Stimulated activated CD4-positive, alpha-beta T cell treated with anti-CD3 and anti-CD28 coated beads, Interleukin-1b, Interleukin-23, amount 100 ng/mL, for 24 hours (primary cell): ENCODE data around the gene OR1A2.
"Not testable (repeated sequence)": the region's sequence is repeated elsewhere in the genome, so short reads cannot be mapped to it uniquely, and the experiment has no call there.

ENCODE experiments used
- DNase-seq, 4 experiments: peaks; one replicate each; pipeline ENCODE4 v3.0.0-alpha.2; 2020; ENCODE audit warnings: low read depth in 4 of 4, low spot score in 1 of 4

OR1A2 gene, protein sequence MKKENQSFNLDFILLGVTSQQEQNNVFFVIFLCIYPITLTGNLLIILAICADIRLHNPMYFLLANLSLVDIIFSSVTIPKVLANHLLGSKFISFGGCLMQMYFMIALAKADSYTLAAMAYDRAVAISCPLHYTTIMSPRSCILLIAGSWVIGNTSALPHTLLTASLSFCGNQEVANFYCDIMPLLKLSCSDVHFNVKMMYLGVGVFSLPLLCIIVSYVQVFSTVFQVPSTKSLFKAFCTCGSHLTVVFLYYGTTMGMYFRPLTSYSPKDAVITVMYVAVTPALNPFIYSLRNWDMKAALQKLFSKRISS

DNA sequence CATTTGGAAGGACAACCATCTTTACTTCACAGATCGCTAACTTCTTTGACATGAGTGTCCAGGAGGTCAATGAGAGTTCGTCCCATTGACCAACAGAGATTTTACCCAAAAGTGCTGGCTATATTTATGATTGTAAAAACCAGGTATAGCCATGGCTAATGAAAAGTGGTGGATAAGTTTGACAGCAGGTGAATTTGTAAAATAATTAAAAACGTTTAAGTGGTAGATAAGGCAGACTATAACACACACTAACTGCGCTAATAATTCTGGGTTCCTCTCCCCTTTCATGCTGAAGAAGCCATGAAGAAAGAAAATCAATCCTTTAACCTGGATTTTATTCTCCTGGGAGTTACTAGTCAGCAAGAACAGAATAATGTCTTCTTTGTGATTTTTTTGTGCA is at the start of gene OR1A2:
Gene OR1A2, plus strand, starts transcription at position 301 of the 400 bp plus-strand sequence. Its CDS starts 0 bp downstream, at position 301.
- DNase-seq: no peak

DNA sequence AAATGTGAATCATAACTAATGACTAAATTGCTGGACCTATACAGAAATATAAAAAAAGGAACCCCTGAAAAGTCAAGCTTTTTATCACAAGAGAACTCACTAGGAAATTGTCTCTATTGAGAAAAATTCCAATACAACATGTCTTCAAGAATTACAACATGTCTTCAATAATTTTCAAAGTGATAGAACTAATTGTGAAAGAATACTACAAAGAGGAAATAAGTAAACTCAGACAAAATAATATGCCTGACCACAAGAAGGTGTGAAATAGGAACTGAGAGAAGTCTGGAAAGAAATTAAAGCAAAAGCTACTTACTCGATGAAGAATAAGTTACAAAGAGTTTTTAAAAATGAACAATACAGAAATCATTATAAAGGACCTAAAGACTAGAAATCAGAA is 40.1 kb upstream of the OR1A2 start:
- DNase-seq: no peak

DNA sequence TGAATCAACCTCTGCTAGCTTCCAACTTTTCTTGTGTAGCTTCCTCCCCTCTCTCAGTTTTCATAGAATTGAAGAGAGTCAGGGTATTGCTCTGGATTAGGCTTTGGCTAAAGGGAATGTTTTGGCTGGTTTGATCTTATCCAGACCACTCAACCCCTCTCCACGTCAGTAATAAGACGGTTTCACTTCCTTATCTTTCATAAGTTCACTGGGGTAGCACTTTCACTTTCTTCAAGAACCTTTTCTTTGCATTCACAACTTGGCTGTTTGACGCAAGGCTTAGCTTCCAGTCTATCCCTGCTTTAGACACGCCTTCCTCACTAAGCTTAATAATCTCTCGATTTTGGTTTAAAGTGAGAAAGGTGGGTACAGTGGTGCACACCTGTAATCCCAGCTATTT is 29.7 kb upstream of the OR1A2 start:
- no peak for DNase-seq

DNA sequence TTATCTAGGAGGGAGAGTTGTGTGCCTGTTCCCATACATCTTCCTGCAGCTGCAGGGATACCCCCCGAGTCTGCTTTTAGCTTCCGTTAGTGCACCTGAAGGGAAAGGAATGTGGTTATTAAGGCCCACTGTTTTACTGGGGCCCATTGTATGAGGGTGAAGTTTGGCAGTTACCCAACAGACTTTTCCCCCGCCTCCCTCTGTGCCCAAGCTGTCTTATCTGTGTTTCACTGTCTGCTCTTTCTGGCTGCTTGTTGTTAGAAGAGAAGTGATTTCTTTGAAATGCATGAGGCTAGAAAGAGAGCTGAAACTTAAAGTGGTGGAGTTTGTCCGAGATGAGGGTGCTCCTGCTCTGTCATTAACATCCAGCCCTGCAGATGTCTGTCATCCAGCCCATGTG is 7.4 kb upstream of the OR1A2 start:
- no peak for DNase-seq

DNA sequence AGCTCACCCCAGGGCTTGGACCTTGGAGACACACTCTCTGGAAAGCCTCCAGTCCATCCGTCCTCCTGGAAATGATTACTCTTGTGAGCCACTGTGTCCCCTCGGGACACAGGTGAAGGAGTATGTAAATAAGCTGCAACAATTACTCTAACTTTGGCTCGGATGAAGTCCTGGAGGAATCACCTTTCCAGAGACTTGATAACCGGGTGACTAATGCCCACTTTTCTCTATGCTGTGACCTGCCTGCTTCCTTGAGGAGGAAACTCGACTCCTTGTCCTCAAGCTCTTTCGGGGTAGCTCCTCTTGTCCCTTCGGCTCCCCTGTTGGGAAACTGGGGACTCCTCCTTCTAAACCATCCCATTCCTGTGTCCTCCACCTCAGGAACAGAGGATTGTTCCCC is 10.0 kb downstream of the OR1A2 start, which contains the start of gene OR1A1:
Gene OR1A1, plus strand, starts transcription at position 301 of the 400 bp plus-strand sequence. CDS start 7,954 bp downstream, outside the sequence.
- DNase-seq: no peak

DNA sequence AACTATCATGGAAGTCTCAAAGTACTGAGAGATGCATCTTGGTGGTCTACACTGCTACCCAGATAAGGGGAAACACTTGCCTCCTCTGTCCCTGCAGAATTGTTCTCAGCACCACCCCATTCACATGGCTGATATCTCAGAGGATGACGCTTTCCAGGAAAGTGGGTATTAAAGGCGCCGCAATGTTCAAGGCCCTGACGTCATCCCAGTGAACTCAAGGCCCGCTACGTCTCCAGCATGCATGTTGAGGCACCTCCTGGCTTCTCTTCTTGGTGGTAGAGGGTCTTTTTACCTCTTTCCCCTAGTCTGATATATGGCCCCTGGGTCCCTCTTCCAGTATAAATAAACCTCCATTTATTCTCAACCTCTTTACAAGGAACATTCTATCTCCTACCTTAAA is 11.2 kb downstream of the OR1A2 start:
- no peak for DNase-seq

DNA sequence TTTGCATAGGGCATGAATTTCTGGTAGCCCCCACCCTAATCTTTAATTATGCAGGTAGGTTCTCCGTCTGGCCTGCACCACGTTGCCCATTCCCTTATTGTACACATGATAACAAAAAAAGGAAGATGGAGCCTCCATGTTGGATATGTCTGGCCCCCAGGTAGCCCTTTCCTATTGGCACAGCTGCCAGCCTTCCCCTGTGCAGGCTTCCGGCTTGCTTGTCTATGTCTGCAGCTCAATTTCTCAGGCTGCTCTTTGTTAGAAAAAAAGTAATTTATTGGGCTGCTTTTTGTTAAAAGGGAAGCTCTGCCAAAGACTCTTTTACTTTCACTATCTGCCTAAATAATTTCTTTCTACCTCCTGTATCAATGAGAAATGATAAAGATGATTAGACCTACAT is 15.7 kb downstream of the OR1A2 start:
- DNase-seq: no peak

DNA sequence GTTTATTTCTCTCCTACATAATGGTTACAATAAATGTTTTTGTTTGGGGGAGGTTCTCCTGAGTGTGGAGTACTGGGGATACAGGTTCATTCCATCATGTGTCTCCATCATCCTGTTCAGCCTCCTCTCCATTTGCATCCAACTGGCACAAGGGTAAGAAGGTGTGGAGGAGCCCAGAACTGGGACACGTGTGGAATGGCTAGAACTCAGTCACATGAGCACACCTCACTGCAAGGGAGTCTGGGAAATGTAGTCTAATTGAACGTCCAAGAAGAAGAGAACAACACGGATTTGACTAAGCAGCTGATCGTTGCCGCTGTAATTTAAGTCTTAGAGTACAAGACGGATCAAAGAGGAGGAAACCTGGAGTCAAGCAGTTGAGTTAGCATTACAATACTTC is 16.3 kb downstream of the OR1A2 start:
- no peak for DNase-seq

DNA sequence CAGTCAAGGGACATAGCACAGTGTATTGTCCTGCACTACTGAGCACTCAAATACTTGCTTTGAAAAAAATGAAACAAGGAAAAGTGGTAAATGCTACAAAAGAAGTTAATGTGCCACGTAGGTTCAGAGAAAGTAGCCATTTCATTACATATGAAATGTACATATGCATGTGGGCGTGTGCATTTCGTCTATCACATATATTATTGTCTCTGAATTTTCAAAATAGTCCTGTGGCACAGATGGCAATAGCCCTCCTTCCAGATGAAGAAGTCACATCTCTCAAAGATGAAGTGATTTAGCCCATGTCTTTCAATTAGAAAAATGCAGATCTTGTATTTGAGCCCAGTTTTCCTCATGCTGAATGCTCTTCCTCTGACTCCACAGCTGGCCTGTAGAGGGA is 22.7 kb downstream of the OR1A2 start:
- not testable (repeated sequence) for DNase-seq

DNA sequence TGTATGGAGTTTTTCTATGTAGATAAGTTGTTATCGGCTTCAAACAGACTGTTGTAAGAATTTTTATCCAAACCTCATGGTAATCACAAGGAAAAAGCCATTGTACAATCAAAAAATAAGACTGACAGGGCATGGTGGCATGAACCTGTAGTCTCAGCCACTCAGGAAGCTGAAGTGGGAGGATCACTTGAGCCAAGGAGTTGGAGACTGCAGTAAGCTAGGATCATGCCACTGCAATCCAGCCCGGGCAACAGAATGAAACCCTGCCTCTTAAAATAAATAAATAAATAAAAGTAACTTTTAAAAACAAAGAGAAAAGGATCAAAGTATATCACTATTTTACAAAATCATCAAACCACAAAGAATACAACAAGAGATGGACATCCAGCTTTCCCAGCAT is 24.5 kb downstream of the OR1A2 start:
- no peak for DNase-seq

DNA sequence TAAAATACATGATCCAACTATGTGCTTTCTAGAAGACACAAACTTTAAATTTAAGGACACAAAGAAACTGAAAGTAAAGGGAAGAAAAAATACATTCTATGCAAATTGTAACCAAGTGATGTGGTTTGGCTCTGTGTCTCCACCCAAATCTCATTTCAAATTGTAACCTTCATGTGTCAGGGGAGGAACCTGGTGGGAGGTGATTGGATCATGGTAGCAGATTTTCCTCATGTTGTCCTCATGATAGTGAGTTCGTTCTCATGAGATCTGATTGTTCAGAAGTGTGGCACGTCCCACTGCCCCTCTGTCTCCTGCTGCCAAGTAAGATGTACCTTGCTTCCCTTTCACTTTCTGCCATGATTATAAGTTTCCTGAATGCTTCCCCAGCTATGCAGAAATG is 25.2 kb downstream of the OR1A2 start:
- no peak for DNase-seq

DNA sequence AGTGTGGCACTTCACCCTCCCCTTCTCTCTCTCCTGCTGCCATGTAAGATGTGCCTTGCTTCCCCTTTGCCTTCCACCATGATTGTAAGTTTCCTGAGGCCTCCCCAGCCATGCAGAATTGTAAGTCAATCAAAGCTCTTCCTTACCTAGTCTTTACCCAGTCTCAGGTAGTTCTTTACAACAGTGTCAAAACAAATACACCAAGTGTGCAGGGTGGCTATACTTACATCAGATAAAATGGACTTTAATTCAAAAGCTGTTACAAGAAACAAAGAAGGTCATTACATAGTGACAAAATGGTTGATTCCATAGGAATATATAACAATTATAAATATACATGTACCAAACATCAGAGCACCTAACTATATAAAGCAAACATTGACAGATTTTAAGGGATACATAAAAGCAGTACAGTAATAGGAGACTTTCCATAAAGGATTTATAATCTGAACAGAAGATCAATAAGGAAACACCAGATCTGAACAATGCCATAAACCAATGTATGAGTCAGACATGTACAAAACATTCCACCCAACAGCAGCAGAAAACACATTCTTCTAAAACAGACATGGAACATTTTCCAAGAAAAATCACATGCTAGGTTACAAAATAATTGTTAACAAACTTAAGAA is 27.5 kb downstream of the OR1A2 start:
- DNase-seq: not testable (repeated sequence)

DNA sequence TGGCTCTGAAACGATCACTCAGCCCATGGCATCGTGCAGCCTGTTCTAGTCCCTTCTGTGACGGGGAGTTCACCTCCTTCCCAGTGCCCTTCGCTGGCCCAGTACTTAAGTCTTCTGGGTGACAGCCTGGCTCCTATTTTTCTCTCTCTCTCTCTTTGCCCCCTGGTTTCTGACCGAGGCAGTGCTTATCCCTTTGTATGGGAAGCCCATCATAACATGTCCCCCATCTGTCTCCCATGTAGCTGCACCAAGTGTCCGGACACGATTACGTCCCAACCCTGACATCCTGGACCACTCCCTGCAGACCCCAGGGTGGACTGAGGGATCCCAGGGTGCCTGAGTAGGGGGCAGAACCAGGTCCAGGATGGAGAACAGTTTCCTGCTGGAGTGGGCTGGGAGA is 35.0 kb downstream of the OR1A2 start:
- DNase-seq: not testable (repeated sequence)

DNA sequence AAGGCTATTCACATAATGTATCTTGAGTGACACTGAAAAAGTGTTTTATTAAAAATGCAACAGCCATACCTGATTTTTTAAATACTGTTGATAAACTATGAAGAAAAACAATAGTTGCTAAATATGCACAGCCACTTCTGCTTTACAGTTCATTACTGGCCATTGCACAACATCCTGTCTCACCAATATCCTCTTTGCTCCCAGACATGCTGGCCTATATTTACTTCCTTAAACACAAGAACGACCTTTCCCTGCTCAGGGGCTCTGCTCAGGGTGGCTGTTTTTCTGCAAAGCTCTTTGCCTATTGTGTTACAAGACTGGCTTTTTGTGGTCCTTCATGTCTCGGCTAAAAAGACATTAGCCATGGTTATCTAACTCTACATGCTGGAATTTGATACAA is 41.4 kb downstream of the OR1A2 start:
- not testable (repeated sequence) for DNase-seq

DNA sequence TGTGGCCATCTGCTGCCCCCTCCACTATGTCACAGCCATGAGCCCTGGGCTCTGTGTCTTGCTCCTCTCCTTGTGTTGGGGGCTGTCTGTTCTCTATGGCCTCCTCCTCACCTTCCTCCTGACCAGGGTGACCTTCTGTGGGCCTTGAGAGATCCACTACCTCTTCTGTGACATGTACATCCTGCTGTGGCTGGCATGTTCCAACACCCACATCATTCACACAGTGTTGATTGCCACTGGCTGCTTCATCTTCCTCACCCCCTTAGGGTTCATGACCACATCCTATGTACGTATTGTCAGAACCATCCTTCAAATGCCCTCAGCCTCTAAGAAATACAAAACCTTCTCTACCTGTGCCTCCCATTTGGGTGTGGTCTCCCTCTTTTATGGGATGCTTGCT is 43.7 kb downstream of the OR1A2 start:
- DNase-seq: not testable (repeated sequence)

DNA sequence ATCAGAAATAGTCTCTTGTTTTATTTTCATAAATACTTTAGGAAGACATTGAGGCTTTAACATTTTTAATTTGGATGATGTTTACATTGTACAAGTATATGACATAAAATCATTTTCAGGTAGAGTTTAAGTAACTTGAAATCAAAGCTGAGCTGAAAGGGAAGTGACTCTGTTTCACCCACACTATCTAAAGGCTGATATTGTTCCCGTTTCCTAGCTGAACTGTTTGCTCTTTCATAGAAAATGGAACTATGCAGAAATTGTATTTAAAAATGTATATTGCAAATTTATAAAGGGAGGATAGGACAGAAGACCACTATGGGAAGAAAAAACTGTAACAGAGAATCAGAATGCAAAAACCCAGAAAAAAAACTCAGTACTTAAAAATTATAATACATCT is 47.5 kb downstream of the OR1A2 start:
- not testable (repeated sequence) for DNase-seq
